Esophagus squamous epithelium (tissue), 4 donors: ENCODE measurements around the gene FOXQ1.

ENCODE experiments used
- CTCF ChIP-seq, 6 experiments: fragments of 450-650 bp in 4 of 6; fragments of 200-600 bp in 2 of 6; sonication (generic) in 2 of 6; IDR thresholded peaks; one replicate each; pipeline ENCODE4 v1.5.1; 2016 to 2019; ENCODE audit warnings: antibody characterized with exemption in 6 of 6, mild to moderate bottlenecking in 4 of 6, moderate library complexity in 4 of 6
- POLR2A ChIP-seq, 4 donors: fragments of 450-650 bp; IDR thresholded peaks; one replicate each; pipeline ENCODE4 v1.6.1; 2017; ENCODE audit warnings: antibody characterized with exemption in 4 of 4, mild to moderate bottlenecking in 4 of 4, moderate library complexity in 3 of 4

DNA sequence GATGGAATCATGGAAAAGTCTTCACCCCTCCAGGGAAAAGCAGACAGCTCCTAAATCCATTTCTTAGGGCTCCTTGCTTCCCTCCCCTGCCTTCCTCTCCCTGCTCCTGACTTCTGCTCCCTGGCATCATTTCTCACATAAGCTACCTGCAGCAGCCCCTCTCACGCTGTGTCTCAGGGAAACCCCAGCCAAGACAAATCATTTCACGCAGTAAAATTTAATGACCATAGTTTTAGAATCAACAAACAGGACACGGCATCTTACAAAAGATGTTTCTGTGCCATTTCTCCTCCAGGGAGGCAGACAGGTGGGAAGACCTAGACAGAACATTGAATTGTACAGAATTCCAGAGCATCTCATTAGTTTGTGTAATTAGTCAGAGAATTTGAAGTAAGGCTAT, 16.5 kb upstream of the FOXQ1 start:
- TF ChIP-seq CTCF (IDR thresholded peaks at IDR 0.05) (no peak), POLR2A (IDR thresholded peaks at IDR 0.05) (no peak)
